GM23338 (cell line): Measurements from ENCODE around the gene PLA2R1. TPM values are rescaled to one million over a fixed set of nuclear protein-coding genes. Genes with fewer than 3 reads are reported as not detected.

ENCODE experiments used
- ATAC-seq: fragments of 200-7000 bp; cut with Tn5 transposase; 3 replicates; pipeline ENCODE4 v1.9.1; 2020
- DNase-seq: peaks from one replicate; pipeline ENCODE4 v3.0.0-alpha.2; 2015; ENCODE audit warnings: low spot score
- H2AFZ ChIP-seq: fragments of 200-600 bp; sonication (generic); 2 replicates; pipeline ENCODE4 v1.8.0; 2016; ENCODE audit warnings: antibody characterized with exemption, mild to moderate bottlenecking, moderate library complexity
- H3F3A ChIP-seq: fragments of 200-600 bp; sonication (generic); replicated peaks from 2 replicates; pipeline ENCODE4 v1.8.0; 2017; ENCODE audit warnings: antibody characterized with exemption, mixed run types, low read depth
- H3K27ac ChIP-seq: fragments of 200-600 bp; sonication (generic); 2 replicates; pipeline ENCODE4 v1.6.1; 2016; ENCODE audit warnings: low read depth
- H3K27me3 ChIP-seq: fragments of 200-600 bp; sonication (generic); 2 replicates; pipeline ENCODE4 v1.8.0; 2016; ENCODE audit warnings: mild to moderate bottlenecking, mixed run types, moderate library complexity; ENCODE audit not compliant: insufficient read depth
- H3K36me3 ChIP-seq: fragments of 200-600 bp; sonication (generic); 2 replicates; pipeline ENCODE4 v1.8.0; 2016; ENCODE audit warnings: mild to moderate bottlenecking; ENCODE audit not compliant: insufficient read depth
- H3K4me1 ChIP-seq: fragments of 200-600 bp; sonication (generic); 2 replicates; pipeline ENCODE4 v1.8.0; 2016; ENCODE audit warnings: mild to moderate bottlenecking, moderate library complexity; ENCODE audit not compliant: insufficient read depth
- H3K4me2 ChIP-seq: fragments of 200-600 bp; sonication (generic); 2 replicates; pipeline ENCODE4 v1.7.1; 2017; ENCODE audit warnings: mixed run types
- H3K4me3 ChIP-seq: fragments of 200-600 bp; sonication (generic); 2 replicates; pipeline ENCODE4 v1.6.1; 2016; ENCODE audit warnings: mixed run types
- H3K79me2 ChIP-seq: fragments of 200-600 bp; sonication (generic); replicated peaks from 2 replicates; pipeline ENCODE4 v1.8.0; 2017; ENCODE audit warnings: mild to moderate bottlenecking; ENCODE audit not compliant: insufficient read depth
- H3K9me2 ChIP-seq: fragments of 200-600 bp; sonication (generic); 2 replicates; pipeline ENCODE4 v1.8.0; 2017; ENCODE audit not compliant: insufficient read depth
- H4K20me1 ChIP-seq: fragments of 200-600 bp; sonication (generic); replicated peaks from 2 replicates; pipeline ENCODE4 v1.8.0; 2017; ENCODE audit warnings: mild to moderate bottlenecking; ENCODE audit not compliant: insufficient read depth
- H3K27ac Mint-ChIP-seq: 2 replicates; pipeline ENCODE4 v1.8.0; 2020; ENCODE audit warnings: inconsistent platforms, mild to moderate bottlenecking, moderate library complexity, mixed read lengths
- H3K27me3 Mint-ChIP-seq: 3 replicates; pipeline ENCODE4 v1.8.0; 2022; ENCODE audit warnings: low read depth, mild to moderate bottlenecking, moderate library complexity, mixed read lengths, inconsistent platforms; ENCODE audit not compliant: insufficient read depth, poor library complexity
- H3K36me3 Mint-ChIP-seq: 3 replicates; pipeline ENCODE4 v1.8.0; 2021; ENCODE audit warnings: low read depth, mild to moderate bottlenecking, inconsistent platforms, moderate library complexity, mixed read lengths
- H3K4me1 Mint-ChIP-seq: 3 replicates; pipeline ENCODE4 v1.8.0; 2020; ENCODE audit warnings: mild to moderate bottlenecking, inconsistent platforms, mixed read lengths
- H3K4me3 Mint-ChIP-seq: 3 replicates; pipeline ENCODE4 v1.8.0; 2021; ENCODE audit warnings: moderate library complexity, mild to moderate bottlenecking, inconsistent platforms, mixed read lengths
- H3K9me3 Mint-ChIP-seq: 3 replicates; pipeline ENCODE4 v1.8.0; 2020; ENCODE audit warnings: moderate library complexity, mild to moderate bottlenecking, inconsistent platforms, mixed read lengths
- CREB1 ChIP-seq: fragments of 250-450 bp; sonication (Bioruptor Pico); IDR thresholded peaks from 2 replicates; pipeline ENCODE4 v1.5.0; 2020; ENCODE audit warnings: low read depth, mild to moderate bottlenecking, moderate library complexity
- EZH2 ChIP-seq: fragments of 200-600 bp; sonication (generic); IDR thresholded peaks from one replicate; pipeline ENCODE4 v1.8.0; 2017; ENCODE audit warnings: antibody characterized with exemption, mild to moderate bottlenecking, low read depth; ENCODE audit not compliant: unreplicated experiment
- EZH2phosphoT487 ChIP-seq: fragments of 200-600 bp; sonication (generic); IDR thresholded peaks from one replicate; pipeline ENCODE4 v1.8.1; 2018; ENCODE audit warnings: antibody characterized with exemption; ENCODE audit not compliant: unreplicated experiment
- JUNB ChIP-seq: IDR thresholded peaks from one replicate; pipeline ENCODE4 v1.6.1; 2016; ENCODE audit warnings: antibody characterized with exemption; ENCODE audit not compliant: unreplicated experiment
- NANOG ChIP-seq: IDR thresholded peaks from 2 replicates; pipeline ENCODE4 v1.6.1; 2016; ENCODE audit warnings: antibody characterized with exemption, borderline replicate concordance
- ZNF331 ChIP-seq: fragments of 250-450 bp; sonication (Bioruptor Pico); IDR thresholded peaks from 2 replicates; pipeline ENCODE4 v1.5.0; 2020; ENCODE audit warnings: low read depth, mild to moderate bottlenecking, moderate library complexity
- polyA plus RNA-seq: library from polyadenylated mRNA; unstranded; fragments of >200 nt; fragmentation: Nextera tagmentation; extraction: Ambion mirVana; gene quantifications from 2 replicates; pipeline ENCODE4 v1.2.1, GENCODE V29; 2016
- total RNA-seq: library from RNA; depleted of rRNA; stranded (reverse); fragments of >200 nt; shearing (Covaris generic); gene quantifications from 2 replicates; pipeline ENCODE4 v1.2.3, GENCODE V29; 2014
- TF ChIP-seq, protein P1 (sequence below): fragments of 250-450 bp; sonication (Bioruptor Pico); IDR thresholded peaks from 2 replicates; pipeline ENCODE4 v1.5.0; 2020; ENCODE audit warnings: mild to moderate bottlenecking, moderate library complexity
- TF ChIP-seq, protein P2 (sequence below), 2 experiments: fragments of 200-600 bp in 1 of 2; sonication (generic) in 1 of 2; conservative IDR thresholded peaks; 2 replicates each; pipeline versions ENCODE4 v1.5.1 to v1.6.1; 2016 to 2017; ENCODE audit warnings: antibody characterized with exemption in 2 of 2, low read depth in 2 of 2, mild to moderate bottlenecking in 2 of 2, moderate library complexity in 1 of 2
- TF ChIP-seq, protein P3 (sequence below): IDR thresholded peaks from 2 replicates; pipeline ENCODE4 v1.6.1; 2016; ENCODE audit warnings: antibody characterized with exemption

The PLA2R1 gene
- total and polyA plus RNA-seq, 2 experiments from 2014 or later: 0.57 to 1.2 TPM

DNA sequence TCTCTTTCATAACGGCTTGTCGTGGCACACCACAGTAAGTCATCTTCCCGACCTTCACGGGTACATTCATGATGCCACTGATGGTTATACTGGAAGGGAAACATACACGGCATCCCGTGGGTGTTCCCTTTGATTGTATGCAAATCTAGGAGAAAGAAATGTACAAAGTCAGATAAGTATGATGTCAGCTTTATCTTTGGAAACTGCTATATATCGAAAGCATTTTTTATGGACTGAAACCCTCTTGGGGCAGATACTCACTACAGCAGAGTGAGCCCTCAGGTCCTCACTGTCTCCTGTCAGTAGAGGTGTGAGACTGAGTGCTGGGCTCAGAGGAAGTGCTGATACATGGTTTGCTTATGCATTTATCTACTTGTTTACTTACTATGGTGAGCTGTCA is 20.4 kb downstream of the PLA2R1 start (continued):
- TF ChIP-seq CREB1 (CRISPR knock-in tag) (no peak), JUNB (no peak), EZH2 (no peak)
- TF ChIP-seq, protein P1, sequence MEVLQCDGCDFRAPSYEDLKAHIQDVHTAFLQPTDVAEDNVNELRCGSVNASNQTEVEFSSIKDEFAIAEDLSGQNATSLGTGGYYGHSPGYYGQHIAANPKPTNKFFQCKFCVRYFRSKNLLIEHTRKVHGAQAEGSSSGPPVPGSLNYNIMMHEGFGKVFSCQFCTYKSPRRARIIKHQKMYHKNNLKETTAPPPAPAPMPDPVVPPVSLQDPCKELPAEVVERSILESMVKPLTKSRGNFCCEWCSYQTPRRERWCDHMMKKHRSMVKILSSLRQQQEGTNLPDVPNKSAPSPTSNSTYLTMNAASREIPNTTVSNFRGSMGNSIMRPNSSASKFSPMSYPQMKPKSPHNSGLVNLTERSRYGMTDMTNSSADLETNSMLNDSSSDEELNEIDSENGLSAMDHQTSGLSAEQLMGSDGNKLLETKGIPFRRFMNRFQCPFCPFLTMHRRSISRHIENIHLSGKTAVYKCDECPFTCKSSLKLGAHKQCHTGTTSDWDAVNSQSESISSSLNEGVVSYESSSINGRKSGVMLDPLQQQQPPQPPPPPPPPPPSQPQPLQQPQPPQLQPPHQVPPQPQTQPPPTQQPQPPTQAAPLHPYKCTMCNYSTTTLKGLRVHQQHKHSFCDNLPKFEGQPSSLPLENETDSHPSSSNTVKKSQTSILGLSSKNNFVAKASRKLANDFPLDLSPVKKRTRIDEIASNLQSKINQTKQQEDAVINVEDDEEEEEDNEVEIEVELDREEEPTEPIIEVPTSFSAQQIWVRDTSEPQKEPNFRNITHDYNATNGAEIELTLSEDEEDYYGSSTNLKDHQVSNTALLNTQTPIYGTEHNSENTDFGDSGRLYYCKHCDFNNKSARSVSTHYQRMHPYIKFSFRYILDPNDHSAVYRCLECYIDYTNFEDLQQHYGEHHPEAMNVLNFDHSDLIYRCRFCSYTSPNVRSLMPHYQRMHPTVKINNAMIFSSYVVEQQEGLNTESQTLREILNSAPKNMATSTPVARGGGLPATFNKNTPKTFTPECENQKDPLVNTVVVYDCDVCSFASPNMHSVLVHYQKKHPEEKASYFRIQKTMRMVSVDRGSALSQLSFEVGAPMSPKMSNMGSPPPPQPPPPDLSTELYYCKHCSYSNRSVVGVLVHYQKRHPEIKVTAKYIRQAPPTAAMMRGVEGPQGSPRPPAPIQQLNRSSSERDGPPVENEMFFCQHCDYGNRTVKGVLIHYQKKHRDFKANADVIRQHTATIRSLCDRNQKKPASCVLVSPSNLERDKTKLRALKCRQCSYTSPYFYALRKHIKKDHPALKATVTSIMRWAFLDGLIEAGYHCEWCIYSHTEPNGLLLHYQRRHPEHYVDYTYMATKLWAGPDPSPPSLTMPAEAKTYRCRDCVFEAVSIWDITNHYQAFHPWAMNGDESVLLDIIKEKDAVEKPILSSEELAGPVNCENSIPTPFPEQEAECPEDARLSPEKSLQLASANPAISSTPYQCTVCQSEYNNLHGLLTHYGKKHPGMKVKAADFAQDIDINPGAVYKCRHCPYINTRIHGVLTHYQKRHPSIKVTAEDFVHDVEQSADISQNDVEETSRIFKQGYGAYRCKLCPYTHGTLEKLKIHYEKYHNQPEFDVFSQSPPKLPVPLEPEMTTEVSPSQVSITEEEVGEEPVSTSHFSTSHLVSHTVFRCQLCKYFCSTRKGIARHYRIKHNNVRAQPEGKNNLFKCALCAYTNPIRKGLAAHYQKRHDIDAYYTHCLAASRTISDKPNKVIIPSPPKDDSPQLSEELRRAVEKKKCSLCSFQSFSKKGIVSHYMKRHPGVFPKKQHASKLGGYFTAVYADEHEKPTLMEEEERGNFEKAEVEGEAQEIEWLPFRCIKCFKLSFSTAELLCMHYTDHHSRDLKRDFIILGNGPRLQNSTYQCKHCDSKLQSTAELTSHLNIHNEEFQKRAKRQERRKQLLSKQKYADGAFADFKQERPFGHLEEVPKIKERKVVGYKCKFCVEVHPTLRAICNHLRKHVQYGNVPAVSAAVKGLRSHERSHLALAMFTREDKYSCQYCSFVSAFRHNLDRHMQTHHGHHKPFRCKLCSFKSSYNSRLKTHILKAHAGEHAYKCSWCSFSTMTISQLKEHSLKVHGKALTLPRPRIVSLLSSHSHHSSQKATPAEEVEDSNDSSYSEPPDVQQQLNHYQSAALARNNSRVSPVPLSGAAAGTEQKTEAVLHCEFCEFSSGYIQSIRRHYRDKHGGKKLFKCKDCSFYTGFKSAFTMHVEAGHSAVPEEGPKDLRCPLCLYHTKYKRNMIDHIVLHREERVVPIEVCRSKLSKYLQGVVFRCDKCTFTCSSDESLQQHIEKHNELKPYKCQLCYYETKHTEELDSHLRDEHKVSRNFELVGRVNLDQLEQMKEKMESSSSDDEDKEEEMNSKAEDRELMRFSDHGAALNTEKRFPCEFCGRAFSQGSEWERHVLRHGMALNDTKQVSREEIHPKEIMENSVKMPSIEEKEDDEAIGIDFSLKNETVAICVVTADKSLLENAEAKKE (CRISPR knock-in tag): no peak

DNA sequence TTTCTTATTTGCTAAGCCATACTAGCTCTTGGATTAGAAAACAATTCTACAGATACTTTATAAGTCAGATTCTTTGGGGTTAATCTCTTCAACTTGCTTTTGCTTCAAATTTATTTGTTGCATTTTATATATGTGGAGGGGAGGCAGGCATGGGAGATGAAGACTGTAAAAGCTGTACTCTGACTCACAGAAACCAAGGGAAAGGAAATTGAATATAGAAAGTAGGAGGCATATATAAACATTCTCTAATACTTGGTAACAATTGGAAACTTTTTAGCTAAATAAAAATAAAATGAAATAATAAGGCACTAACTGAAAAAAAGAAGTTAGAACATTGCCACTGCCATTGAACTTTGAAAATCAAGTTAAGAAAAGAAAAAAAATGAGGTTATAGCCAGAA is 21.3 kb downstream of the PLA2R1 start:
- no peak for ATAC-seq
- no peaks in the 10 kb centered on the region for H3K27me3 ChIP-seq
- H3K27ac Mint-ChIP-seq: no peak overlapping the region
- TF ChIP-seq EZH2: no peak
- TF ChIP-seq, protein P2, sequence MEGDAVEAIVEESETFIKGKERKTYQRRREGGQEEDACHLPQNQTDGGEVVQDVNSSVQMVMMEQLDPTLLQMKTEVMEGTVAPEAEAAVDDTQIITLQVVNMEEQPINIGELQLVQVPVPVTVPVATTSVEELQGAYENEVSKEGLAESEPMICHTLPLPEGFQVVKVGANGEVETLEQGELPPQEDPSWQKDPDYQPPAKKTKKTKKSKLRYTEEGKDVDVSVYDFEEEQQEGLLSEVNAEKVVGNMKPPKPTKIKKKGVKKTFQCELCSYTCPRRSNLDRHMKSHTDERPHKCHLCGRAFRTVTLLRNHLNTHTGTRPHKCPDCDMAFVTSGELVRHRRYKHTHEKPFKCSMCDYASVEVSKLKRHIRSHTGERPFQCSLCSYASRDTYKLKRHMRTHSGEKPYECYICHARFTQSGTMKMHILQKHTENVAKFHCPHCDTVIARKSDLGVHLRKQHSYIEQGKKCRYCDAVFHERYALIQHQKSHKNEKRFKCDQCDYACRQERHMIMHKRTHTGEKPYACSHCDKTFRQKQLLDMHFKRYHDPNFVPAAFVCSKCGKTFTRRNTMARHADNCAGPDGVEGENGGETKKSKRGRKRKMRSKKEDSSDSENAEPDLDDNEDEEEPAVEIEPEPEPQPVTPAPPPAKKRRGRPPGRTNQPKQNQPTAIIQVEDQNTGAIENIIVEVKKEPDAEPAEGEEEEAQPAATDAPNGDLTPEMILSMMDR (conservative IDR thresholded peaks at IDR 0.05; ENCODE audit: low read depth in 2 of 2): no peak
- TF ChIP-seq NANOG: no peak
- no peak for TF ChIP-seq ZNF331 (CRISPR knock-in tag)
- no peak for TF ChIP-seq EZH2phosphoT487
- TF ChIP-seq, protein P3, sequence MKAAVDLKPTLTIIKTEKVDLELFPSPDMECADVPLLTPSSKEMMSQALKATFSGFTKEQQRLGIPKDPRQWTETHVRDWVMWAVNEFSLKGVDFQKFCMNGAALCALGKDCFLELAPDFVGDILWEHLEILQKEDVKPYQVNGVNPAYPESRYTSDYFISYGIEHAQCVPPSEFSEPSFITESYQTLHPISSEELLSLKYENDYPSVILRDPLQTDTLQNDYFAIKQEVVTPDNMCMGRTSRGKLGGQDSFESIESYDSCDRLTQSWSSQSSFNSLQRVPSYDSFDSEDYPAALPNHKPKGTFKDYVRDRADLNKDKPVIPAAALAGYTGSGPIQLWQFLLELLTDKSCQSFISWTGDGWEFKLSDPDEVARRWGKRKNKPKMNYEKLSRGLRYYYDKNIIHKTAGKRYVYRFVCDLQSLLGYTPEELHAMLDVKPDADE: no peak

More for the DNA sequence above, 21.3 kb downstream of the PLA2R1 start:
- H2AFZ ChIP-seq: no peak overlapping the region
- H3K4me1 ChIP-seq: peaks cover 13% of the 10 kb centered on the region; the same call in 1 of the 2 replicates
- Mint-ChIP-seq H3K27me3 (no peaks in the 10 kb centered on the region), H3K36me3 (no peaks in the 10 kb centered on the region), H3K9me3 (no peaks in the 10 kb centered on the region; the same call in 2 of the 3 replicates), H3K4me1 (peaks cover 12% of the 10 kb centered on the region), H3K4me3 (no peak overlapping the region)
- no peaks in the 10 kb centered on the region for H3K79me2 ChIP-seq
- no peak overlapping the region for H3K27ac ChIP-seq
- 0 out of 2 replicates have a peak, but pooled peaks cover 2% of the 10 kb centered on the region for H3K9me2 ChIP-seq
- DNase-seq: no peak
- H3F3A ChIP-seq: no peaks in the 10 kb centered on the region
- no peaks in the 10 kb centered on the region for H4K20me1 ChIP-seq
- no peaks in the 10 kb centered on the region for H3K36me3 ChIP-seq
- H3K4me3 ChIP-seq: no peak overlapping the region
- no peak overlapping the region for H3K4me2 ChIP-seq
